KBM-7 (cell line): ENCODE data around the gene CST3.
"Not testable (repeated sequence)": the region's sequence is repeated elsewhere in the genome, so short reads cannot be mapped to it uniquely, and the experiment has no call there.

Experiments used
- DNase-seq: peaks from one replicate; pipeline ENCODE4 v3.0.0-alpha.2; 2015
- in situ Hi-C: fragments of 300-500 bp; cut with MboI; formaldehyde crosslinking; loops from 2 replicates; pipeline ENCODE4 v1.14.3; 2020; ENCODE audit warnings: low sequenced_read_pairs, low pct_unique_long_range_greater_than_20kb, mixed read lengths

CST3 gene

GRCh38 chr20:23637282-23638221 lies at the start of gene CST3:
Gene CST3, minus strand, starts transcription at chr20:23637955. Its CDS starts 93 bp downstream, at chr20:23637862.
- in situ Hi-C loops = no loop called here
- peak; percentile 72 for DNase-seq

GRCh38 chr20:23686046-23686750 lies 48.4 kb upstream of the CST3 start:
- in situ Hi-C loops = no loop called here
- no peak for DNase-seq

GRCh38 chr20:23685529-23685896 lies 47.8 kb upstream of the CST3 start:
- DNase-seq, in situ Hi-C loops: not testable (repeated sequence)

- no peak for DNase-seq
- in situ Hi-C loops = no loop called here
These were observed 46.5 kb upstream of the CST3 start for GRCh38 chr20:23684261-23684660.

GRCh38 chr20:23683807-23684206 lies 46.1 kb upstream of the CST3 start:
- in situ Hi-C loops = no loop called here
- no peak for DNase-seq

GRCh38 chr20:23683281-23683680 lies 45.5 kb upstream of the CST3 start:
- DNase-seq = no peak
- in situ Hi-C loops = no loop called here

GRCh38 chr20:23680146-23680545 lies 42.4 kb upstream of the CST3 start:
- DNase-seq = no peak
- in situ Hi-C loops = no loop called here

GRCh38 chr20:23679133-23680092 lies 41.7 kb upstream of the CST3 start:
- DNase-seq = no peak
- in situ Hi-C loops = no loop called here

- in situ Hi-C loops = no loop called here
- DNase-seq = no peak
These were observed 35.5 kb upstream of the CST3 start for GRCh38 chr20:23673209-23673608.

- no peak for DNase-seq
- in situ Hi-C loops = no loop called here
These were observed 34.4 kb upstream of the CST3 start for GRCh38 chr20:23672158-23672557.

- no peak for DNase-seq
- in situ Hi-C loops = no loop called here
These were observed 33.7 kb upstream of the CST3 start for GRCh38 chr20:23671479-23671878.

GRCh38 chr20:23670361-23670760 lies 32.6 kb upstream of the CST3 start:
- in situ Hi-C loops = no loop called here
- DNase-seq = no peak

- in situ Hi-C loops = no loop called here
These were observed 32.1 kb upstream of the CST3 start for GRCh38 chr20:23669866-23670265.

GRCh38 chr20:23669327-23669726 lies 31.6 kb upstream of the CST3 start:
- in situ Hi-C loops = no loop called here
- DNase-seq = no peak

More at GRCh38 chr20:23669866-23670265, 32.1 kb upstream of the CST3 start:
- DNase-seq = no peak

GRCh38 chr20:23668477-23668951 lies 30.8 kb upstream of the CST3 start:
- peak; percentile 64 for DNase-seq
- in situ Hi-C loops = no loop called here

- in situ Hi-C loops = no loop called here
- no peak for DNase-seq
These were observed 29.9 kb upstream of the CST3 start for GRCh38 chr20:23667666-23668065.

- no peak for DNase-seq
- in situ Hi-C loops = no loop called here
These were observed 28.9 kb upstream of the CST3 start for GRCh38 chr20:23666698-23667097.

- DNase-seq = no peak
- in situ Hi-C loops = no loop called here
These were observed 28.4 kb upstream of the CST3 start for GRCh38 chr20:23666189-23666588.

- no peak for DNase-seq
These were observed 27.2 kb upstream of the CST3 start for GRCh38 chr20:23664954-23665353.

More at GRCh38 chr20:23664954-23665353, 27.2 kb upstream of the CST3 start:
- in situ Hi-C loops = no loop called here
